ENCODE data around the gene NHLRC4.

The NHLRC4 gene

GRCh38 chr16:546909-547770 is 19.7 kb upstream of the NHLRC4 start:
- H3K4me3 ChIP-seq (ENCODE audit: control insufficient read depth, low read depth, low read length): no peak overlapping the region
- TF ChIP-seq, protein P1, sequence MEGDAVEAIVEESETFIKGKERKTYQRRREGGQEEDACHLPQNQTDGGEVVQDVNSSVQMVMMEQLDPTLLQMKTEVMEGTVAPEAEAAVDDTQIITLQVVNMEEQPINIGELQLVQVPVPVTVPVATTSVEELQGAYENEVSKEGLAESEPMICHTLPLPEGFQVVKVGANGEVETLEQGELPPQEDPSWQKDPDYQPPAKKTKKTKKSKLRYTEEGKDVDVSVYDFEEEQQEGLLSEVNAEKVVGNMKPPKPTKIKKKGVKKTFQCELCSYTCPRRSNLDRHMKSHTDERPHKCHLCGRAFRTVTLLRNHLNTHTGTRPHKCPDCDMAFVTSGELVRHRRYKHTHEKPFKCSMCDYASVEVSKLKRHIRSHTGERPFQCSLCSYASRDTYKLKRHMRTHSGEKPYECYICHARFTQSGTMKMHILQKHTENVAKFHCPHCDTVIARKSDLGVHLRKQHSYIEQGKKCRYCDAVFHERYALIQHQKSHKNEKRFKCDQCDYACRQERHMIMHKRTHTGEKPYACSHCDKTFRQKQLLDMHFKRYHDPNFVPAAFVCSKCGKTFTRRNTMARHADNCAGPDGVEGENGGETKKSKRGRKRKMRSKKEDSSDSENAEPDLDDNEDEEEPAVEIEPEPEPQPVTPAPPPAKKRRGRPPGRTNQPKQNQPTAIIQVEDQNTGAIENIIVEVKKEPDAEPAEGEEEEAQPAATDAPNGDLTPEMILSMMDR (conservative IDR thresholded peaks at IDR 0.05; ENCODE audit: control insufficient read depth, insufficient read depth, low read depth, low read length): peak; percentile 55

DNA sequence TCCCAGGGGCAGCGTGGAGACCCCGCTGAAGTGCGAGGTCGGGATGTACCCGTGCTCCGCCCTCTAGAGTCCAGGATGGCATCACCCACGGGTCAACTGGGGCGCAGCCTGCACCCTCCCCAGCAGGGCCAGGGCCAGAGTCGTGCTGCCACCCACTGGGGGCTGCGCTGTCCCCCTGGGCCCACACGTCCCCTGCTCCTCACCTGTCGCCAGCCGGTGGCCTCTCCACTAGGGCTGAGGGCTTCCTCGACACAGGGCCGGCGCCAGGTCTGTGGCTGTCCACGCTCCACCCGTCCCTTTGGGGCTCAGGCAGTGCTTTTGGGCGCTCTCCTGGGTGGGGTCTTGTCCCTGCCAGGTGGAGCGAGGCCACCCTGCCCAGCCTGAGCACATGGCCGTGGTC is 18.2 kb upstream of the NHLRC4 start:
- no peak overlapping the region for H3K4me3 ChIP-seq (ENCODE audit: control insufficient read depth, low read depth, low read length)
- TF ChIP-seq, protein P1 (conservative IDR thresholded peaks at IDR 0.05; ENCODE audit: control insufficient read depth, insufficient read depth, low read depth, low read length): no peak
- no peak for DNase-seq (ENCODE audit: low read depth)

More at GRCh38 chr16:546909-547770, 19.7 kb upstream of the NHLRC4 start:
- DNase-seq (ENCODE audit: low read depth): peak; percentile 63

DNA sequence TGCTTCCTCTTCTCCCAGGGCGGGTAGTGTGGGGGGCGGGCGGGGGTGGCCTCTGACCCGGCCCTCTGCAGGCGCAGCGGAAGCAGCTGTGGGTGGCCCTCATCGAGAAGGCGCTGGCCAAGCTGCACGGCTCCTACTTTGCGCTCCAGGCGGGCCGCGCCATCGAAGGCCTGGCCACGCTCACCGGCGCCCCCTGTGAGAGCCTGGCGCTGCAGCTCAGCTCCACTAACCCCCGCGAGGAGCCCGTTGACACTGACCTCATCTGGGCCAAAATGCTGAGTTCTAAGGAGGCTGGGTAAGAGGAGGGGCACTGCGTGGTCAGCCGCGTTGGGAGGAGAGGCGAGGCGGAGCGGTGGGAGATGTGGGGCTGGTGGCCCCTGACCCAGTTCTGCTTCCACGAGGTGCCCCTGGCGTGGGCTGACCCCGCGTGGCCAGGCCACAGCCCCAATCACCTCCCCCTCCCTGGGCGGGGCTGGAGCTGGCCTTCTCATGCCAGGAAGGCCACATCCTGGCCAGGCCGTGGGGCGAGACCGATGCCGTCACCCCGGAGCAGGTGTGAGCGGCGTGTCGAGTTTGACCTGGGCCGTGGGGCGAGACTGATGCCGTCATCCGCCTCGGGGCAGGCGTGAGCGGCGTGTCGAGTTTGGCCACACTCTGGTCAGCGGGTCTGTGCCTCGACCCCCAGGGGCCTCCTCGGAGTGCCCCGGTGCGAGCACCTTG is 17.1 kb upstream of the NHLRC4 start:
- TF ChIP-seq, protein P1 (conservative IDR thresholded peaks at IDR 0.05; ENCODE audit: control insufficient read depth, insufficient read depth, low read depth, low read length): no peak
- no peak overlapping the region for H3K4me3 ChIP-seq (ENCODE audit: control insufficient read depth, low read depth, low read length)
- DNase-seq (ENCODE audit: low read depth): no peak

DNA sequence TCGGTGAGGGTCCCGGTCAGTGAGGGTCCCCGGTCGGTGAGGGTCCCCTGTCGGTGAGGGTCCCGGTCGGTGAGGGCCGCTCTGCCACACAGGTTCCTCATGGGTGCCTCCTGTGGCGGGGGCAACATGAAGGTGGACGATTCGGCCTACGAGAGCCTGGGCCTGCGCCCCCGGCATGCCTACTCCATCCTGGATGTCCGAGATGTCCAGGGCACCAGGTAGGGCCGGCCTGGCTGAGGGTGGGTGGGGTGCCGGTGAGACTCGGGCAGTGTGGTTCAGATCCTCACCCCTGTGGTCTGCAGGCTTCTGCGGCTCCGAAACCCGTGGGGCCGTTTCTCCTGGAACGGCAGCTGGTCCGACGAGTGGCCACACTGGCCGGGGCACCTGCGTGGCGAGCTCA is 15.6 kb upstream of the NHLRC4 start:
- no peak for DNase-seq (ENCODE audit: low read depth)
- TF ChIP-seq, protein P1 (conservative IDR thresholded peaks at IDR 0.05; ENCODE audit: control insufficient read depth, insufficient read depth, low read depth, low read length): no peak
- no peak overlapping the region for H3K4me3 ChIP-seq (ENCODE audit: control insufficient read depth, low read depth, low read length)

- no peak for DNase-seq (ENCODE audit: low read depth)
- no peak overlapping the region for H3K4me3 ChIP-seq (ENCODE audit: control insufficient read depth, low read depth, low read length)
- TF ChIP-seq, protein P1 (conservative IDR thresholded peaks at IDR 0.05; ENCODE audit: control insufficient read depth, insufficient read depth, low read depth, low read length): no peak
These were observed 14.6 kb upstream of the NHLRC4 start for GRCh38 chr16:552171-552570.

DNA sequence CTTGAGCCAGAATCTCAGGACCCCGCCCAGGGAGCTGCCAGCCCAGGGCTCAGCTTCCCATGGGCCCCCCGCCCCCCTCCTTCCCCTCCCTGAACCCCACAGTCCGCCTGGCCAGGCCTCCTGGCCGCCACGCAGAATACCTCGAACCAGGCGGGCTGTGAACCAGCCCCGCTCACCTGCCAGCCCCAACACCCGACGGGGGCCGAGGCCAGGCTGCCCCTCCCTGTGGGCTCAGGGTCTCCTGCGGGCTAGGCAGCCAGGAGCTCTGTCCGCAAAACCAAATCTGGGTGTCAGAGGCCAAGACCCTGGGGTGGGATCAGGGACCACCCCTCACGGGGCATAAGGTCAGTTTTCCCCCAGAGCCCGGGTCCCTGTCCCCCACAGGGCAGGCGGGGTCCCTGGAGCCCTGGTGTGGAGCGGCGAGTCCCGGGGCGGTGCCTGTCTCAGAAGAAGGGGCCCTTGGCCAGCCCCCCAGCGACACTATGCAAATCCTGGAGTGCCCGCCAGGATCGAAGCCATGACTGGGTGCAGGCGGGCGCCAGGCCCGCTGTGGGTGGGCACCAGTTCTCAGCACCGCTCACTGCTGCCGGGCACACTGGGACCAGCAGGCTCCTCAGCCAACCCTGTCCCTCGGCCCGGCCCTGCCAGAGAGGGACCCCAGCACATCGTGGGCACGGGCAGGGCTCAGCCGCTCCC is 13.1 kb upstream of the NHLRC4 start:
- no peak overlapping the region for H3K4me3 ChIP-seq (ENCODE audit: control insufficient read depth, low read depth, low read length)
- TF ChIP-seq, protein P1 (conservative IDR thresholded peaks at IDR 0.05; ENCODE audit: control insufficient read depth, insufficient read depth, low read depth, low read length): no peak
- DNase-seq (ENCODE audit: low read depth): no peak
